GM12865 (cell line): ENCODE measurements around the gene COX6B1.
"Not testable (repeated sequence)": the region's sequence is repeated elsewhere in the genome, so short reads cannot be mapped to it uniquely, and the experiment has no call there.

Experiments
- DNase-seq: peaks from one replicate; pipeline ENCODE4 v3.0.0; 2010; ENCODE audit warnings: low read depth
- H3K4me3 ChIP-seq: 2 replicates; pipeline ENCODE4 v1.5.1; 2011; ENCODE audit warnings: mild to moderate bottlenecking, low read depth, low read length, control low read depth
- TF ChIP-seq, protein P1 (sequence below): IDR thresholded peaks from 2 replicates; pipeline ENCODE4 v1.5.1; 2011; ENCODE audit warnings: low read length, control low read depth, low read depth, inconsistent platforms; ENCODE audit not compliant: insufficient read depth; ENCODE audit errors: missing control alignments

Gene COX6B1

GRCh38 chr19:35675589-35676140 lies 27.5 kb downstream of the COX6B1 start:
- TF ChIP-seq, protein P1, sequence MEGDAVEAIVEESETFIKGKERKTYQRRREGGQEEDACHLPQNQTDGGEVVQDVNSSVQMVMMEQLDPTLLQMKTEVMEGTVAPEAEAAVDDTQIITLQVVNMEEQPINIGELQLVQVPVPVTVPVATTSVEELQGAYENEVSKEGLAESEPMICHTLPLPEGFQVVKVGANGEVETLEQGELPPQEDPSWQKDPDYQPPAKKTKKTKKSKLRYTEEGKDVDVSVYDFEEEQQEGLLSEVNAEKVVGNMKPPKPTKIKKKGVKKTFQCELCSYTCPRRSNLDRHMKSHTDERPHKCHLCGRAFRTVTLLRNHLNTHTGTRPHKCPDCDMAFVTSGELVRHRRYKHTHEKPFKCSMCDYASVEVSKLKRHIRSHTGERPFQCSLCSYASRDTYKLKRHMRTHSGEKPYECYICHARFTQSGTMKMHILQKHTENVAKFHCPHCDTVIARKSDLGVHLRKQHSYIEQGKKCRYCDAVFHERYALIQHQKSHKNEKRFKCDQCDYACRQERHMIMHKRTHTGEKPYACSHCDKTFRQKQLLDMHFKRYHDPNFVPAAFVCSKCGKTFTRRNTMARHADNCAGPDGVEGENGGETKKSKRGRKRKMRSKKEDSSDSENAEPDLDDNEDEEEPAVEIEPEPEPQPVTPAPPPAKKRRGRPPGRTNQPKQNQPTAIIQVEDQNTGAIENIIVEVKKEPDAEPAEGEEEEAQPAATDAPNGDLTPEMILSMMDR, result no peak
- no peak overlapping the region for H3K4me3 ChIP-seq
- no peak for DNase-seq

- DNase-seq, result no peak
- H3K4me3 ChIP-seq, result no peak overlapping the region
- TF ChIP-seq, protein P1, result no peak
Measured at GRCh38 chr19:35689836-35690235, 41.7 kb downstream of the COX6B1 start.

DNA sequence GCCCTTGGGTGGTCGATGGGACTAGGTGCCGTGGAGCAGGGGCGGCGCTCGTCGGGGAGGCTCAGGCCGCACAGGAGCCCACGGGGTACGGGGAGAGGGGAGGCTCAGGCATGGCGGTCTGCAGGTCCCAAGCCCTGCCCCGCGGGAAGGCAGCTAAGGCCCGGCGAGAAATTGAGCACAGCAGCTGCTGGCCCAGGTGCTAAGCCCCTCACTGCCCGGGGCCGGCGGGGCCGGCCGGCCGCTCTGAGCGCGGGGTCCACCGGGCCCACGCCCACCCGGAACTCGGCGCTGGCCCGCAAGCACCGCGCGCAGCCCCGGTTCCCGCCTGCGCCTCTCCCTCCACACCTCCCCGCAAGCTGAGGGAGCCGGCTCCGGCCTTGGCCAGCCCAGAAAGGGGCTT lies 43.0 kb downstream of the COX6B1 start:
- H3K4me3 ChIP-seq, DNase-seq: not testable (repeated sequence)

- TF ChIP-seq, protein P1, result no peak
- H3K4me3 ChIP-seq, result no peak overlapping the region
- no peak for DNase-seq
Measured at GRCh38 chr19:35692010-35692409, 43.9 kb downstream of the COX6B1 start.

- TF ChIP-seq, protein P1, result no peak
- no peak overlapping the region for H3K4me3 ChIP-seq
- DNase-seq, result no peak
Measured at GRCh38 chr19:35693422-35693821, 45.3 kb downstream of the COX6B1 start.

DNA sequence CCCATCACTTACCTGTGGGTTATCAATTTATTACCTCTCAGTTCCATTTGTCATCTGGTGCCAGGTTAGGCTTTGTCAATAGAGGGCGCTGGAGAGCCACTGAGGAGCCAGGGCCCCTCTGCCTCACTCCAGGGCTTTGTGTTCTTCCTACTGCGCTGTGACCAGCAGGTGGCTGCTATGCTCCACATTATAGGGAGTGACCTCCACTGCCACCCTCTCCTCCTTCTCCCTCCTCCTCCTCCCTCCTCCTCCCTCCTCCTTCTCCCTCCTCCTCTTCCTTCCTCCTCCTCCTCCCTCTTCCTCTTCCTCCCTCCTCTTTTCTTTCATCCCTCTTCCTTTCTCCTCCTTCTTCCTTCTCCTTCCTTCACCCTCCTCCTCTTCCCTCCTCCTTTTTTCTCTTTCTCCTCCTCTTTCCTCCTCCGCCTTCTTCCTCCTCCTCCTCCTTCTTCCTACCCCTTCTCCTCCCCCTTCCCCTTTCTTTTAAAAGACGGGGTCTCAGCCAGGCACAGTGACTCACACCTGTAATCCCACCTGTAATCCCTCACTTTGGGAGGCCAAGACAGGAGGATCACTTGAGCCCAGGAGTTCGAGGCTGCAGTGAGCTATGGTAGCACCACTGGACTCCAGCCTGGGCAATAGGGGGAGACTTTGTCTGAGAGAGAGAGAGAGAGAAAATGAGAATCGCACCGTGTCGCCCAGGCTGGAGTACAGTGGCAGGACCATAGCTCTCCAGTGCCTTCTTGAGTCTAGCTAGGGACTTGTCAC lies 45.9 kb downstream of the COX6B1 start:
- TF ChIP-seq, protein P1, result peak; percentile 100
- H3K4me3 ChIP-seq, result no peak overlapping the region
- peak; percentile 94 for DNase-seq

GRCh38 chr19:35695895-35696422 lies 47.8 kb downstream of the COX6B1 start:
- H3K4me3 ChIP-seq, result no peak overlapping the region
- TF ChIP-seq, protein P1, result no peak
- no peak for DNase-seq
